ENCODE results near the gene TTC4. TPM values are rescaled to one million over a fixed set of nuclear protein-coding genes. Genes with fewer than 3 reads are reported as not detected.

The TTC4 gene
- total RNA-seq (2022; extraction: Qiagen RNA extraction; ENCODE audit: low read depth): 24.9 to 40.9 TPM (median 28.5 TPM) in 5 replicates

GRCh38 chr1:54715493-54716298 lies at the start of gene TTC4:
Gene TTC4 (plus strand): TSS chr1:54715861. CDS start chr1:54715909, 48 bp downstream.

GRCh38 chr1:54764133-54764921 lies 48.7 kb downstream of the TTC4 start, which contains the start of gene PARS2:
Gene PARS2 (minus strand): TSS chr1:54764523. CDS start chr1:54759161, 5,362 bp downstream.

Other genes with a start within 250 kb of the TTC4 start
- 1.3 to 2.8 TPM (median 2.2 TPM) in 5 replicates for gene ACOT11, start 167.6 kb upstream of the TTC4 start, total RNA-seq (2022; extraction: Qiagen RNA extraction; ENCODE audit: low read depth)
- gene FAM151A, start 92.3 kb upstream of the TTC4 start, total RNA-seq (2022; extraction: Qiagen RNA extraction; ENCODE audit: low read depth): 0.12 to 0.15 TPM in 2 of 5 replicates, not detected in the others
- gene MROH7, start 74.1 kb upstream of the TTC4 start, total RNA-seq (2022; extraction: Qiagen RNA extraction; ENCODE audit: low read depth): not detected in 5 replicates
- gene PARS2, start 48.7 kb downstream of the TTC4 start, total RNA-seq (2022; extraction: Qiagen RNA extraction; ENCODE audit: low read depth): 3.2 to 4.9 TPM (median 4.2 TPM) in 5 replicates
- not detected in 5 replicates for gene TTC22, start 85.5 kb downstream of the TTC4 start, total RNA-seq (2022; extraction: Qiagen RNA extraction; ENCODE audit: low read depth)
- 31.5 to 49.9 TPM (median 45.0 TPM) in 5 replicates for gene DHCR24, start 171.3 kb downstream of the TTC4 start, total RNA-seq (2022; extraction: Qiagen RNA extraction; ENCODE audit: low read depth)

Data from A549 treated with ZK216348 at 1 μM for 4 hours (cell line).